EL (cell line): ENCODE data around the gene PLPP2.

ENCODE experiments used
- DNase-seq: peaks from one replicate; pipeline ENCODE4 v3.0.0-alpha.2; 2016

Gene PLPP2

DNA sequence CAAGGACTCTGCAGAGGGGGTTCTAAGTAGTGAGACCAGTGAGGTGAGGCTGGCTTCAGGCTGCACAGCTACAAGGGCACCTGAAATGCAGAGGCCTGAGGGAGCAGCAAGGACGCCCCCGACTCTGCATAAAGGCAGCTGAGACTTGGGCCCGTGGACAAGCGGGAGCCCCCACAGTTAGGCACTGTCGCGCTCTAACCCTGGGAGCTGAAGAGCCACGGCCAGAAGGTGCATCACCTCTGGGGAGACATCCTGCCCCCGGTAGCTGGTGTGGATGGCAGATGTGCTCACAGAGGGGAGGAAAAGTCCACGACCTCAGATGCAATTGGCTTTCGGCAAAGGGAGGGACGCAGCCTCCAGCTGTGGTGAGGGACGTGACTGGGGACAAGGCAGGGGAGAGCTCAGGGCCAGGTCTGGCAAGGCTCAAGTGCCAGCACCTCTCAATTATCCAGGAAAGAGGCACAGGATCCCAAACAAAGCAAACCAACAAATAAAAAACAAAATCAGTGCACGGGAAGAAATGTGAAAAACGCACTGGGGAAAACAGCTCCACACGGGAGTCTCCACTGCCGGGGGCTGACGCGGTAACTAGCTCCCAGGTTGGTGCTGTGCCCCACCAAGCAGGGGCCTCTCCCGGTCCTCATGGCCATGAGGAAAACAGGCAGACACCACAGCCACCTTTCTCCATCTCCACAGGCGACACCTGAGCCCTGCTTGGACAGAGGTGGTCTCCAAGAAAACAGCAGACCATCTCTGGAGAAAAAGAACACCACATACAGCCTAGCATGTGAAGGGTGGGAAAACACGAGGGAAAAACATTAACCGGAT is 23.0 kb upstream of the PLPP2 start:
- no peak for DNase-seq

- no peak for DNase-seq
Observed at GRCh38 chr19:313169-313987, 22.2 kb upstream of the PLPP2 start.

GRCh38 chr19:311813-312261 is 20.6 kb upstream of the PLPP2 start:
- DNase-seq, result no peak

DNA sequence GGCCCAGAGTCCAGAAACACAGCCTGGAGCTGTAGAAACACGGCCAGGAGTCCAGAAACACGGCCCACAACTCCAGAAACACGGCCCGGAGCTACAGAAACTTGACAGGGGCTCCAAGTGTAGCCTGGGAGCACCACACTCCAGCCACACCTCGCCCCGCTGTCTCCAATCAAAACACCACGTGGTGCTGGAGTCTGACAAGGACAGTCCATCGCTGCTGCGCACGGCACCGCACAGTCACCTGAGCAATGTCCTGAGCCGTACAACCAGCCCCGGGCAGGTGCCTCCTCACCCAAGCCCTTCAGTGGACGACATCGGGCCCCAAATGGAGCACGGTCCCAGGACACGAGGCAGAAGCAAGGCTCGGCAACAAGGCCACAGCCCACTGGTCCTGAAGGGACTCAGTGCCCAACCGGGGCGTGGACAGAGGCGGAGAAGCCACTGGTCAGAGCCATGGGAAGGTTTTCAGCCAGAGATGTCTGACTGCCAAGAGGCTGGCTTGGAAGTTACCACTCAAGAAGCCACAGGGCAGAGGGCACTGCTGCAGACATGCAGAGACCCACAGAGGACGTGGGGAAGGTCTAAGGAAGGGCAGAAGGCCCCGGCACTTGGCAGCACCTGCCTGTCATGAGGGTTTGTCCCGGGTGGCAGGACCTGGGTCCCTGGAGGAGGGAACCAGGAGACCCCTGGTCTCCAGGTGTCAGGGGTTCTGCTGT is 19.7 kb upstream of the PLPP2 start:
- no peak for DNase-seq

DNA sequence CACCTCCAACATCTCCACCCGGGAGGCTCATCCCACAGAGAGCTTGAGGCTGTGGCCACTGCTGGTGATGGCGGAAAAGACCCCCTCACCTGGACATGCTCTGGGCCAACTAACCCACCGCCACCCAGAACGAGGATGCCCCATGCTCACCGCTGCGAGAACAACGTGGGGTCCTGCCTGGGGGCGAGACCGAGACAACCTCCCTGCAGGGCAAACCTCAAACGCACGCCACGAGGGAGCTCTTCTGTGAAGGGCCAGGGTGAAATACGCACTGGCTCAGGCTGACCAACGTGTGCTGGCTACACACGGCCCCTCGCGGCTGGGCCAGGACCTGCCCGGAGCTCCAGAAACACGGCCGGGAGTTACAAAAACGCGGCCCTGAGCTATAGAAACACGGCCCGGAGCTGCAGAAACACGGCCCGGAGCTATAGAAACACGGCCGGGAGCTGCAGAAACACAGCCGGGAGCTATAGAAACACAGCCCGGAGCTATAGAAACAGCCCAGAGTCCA is 19.0 kb upstream of the PLPP2 start:
- no peak for DNase-seq

GRCh38 chr19:309206-309565 is 18.0 kb upstream of the PLPP2 start:
- DNase-seq, result no peak

- DNase-seq, result no peak
Observed at GRCh38 chr19:308471-309205, 17.4 kb upstream of the PLPP2 start.

- DNase-seq, result no peak
Observed at GRCh38 chr19:307793-308420, 16.7 kb upstream of the PLPP2 start.

DNA sequence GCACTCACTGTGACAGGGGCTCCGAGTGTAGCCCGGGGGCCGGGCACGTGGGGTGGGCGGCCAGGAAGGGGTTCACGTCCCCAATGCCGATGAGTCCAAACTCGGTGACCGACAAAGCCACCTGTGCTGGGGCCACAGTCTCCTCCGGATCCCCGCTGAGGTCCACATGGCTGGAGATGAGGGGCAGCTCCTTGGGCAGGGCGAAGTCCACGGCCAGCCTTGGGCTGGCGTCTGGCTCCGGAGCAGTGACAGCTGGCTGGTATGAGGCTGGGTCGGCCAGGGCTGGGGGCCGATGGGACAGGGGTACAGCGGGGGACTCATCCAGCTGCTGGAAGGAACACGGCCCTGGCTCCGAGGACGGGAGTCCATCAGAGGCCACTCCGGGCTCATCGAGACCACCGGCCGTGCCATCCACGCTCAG is 15.9 kb upstream of the PLPP2 start:
- DNase-seq, result no peak

- DNase-seq, result no peak
Observed at GRCh38 chr19:306151-306900, 15.1 kb upstream of the PLPP2 start.

GRCh38 chr19:305240-306150 is 14.3 kb upstream of the PLPP2 start:
- DNase-seq, result no peak

DNA sequence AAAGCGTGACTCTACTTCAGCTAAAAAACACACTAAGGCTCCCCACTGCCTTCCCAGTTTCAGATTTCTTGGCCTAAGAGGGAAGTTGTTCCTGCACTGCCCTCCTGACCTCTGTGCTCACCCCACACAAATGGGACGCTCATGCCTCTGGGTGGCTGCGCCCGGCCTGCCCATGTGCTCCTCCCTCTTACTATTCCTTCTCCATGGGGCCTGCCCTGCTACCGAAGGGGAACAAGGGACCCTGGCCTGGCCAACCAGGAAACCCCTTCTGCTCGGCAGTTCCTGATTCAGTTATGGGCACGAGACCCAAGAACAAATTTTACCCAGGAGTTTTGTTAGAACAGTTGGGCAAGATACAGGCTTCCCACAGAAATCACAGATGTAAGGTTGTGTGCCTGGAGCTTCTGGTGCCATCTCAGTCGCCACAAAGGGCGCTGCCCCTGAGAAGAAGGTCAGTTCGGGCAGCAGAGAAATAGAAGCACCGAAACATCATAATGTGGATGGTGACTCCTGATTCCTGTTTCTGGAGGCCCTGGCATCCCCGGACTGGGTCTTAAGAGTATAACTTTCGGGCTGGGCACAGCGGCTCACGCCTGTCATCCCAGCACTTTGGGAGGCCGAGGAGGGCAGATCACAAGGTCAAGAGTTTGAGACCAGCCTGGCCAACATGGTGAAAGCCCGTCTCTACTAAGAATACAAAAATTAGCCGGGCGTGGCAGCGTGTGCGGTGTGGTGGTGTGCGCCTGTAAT is 5.4 kb upstream of the PLPP2 start:
- DNase-seq, result no peak

GRCh38 chr19:295687-296370 is 4.6 kb upstream of the PLPP2 start:
- no peak for DNase-seq

DNA sequence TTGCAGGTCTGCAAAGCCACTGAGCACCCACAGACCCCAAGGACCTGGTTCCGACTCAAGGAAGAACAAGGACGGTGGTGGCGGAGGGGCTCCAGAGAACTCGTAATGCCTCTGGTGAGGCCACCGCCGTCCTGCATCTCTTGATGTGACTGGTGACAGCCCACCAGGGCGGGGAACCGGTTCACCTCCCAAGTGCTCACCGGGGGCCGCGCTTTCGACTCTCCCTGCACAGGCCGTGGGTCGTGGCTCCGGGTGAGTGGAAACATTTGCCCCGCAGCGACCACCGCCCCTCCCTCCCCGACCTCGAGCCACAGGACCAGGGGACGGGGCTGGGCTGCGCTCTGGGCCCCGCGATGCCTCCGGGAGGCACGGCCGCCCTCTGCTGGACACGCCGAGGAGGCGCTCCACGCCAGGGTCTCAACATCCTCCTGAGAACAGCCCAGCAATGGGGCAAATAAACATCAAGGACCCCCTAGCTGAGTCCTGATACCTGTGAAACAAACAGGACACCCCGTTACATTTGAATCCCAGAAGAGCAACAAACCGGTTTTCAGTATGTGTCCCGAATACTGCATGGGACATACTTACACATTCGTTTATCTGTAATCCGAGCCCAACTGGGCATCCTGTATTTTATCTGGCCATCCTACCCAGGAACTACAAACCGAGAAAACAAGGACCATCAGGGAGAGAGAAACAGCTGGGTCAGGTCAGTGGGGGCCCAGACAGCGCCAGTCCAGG is 3.9 kb upstream of the PLPP2 start:
- DNase-seq, result no peak

DNA sequence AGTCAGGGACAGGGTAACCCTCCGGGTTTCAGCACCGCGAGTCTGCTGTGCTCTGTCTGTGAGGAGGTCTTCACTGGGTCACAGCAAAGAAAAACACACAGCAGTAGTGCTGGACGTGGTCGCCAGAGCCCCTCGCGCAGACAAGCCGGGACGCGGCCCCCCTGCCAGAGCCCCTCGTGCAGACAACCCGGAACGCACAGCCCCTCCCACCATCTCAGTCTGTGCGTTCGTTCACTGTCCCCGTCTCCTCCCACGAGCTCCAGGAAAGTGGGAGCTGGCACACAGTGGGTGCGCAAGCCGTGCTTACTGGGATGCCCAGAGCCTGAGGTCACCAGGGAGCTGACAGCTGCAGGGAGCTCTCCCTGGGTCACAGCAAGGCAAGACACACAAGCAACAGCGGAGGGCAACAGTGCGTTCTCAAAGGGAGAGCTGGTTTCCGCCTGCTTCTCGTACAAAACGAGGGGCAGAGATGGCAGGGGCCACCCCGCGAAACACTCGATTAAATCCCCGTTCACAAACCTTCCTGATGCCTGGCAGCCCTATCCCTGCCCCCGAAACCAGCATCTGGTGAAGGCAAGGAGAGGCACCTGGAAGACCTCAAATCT is 3.2 kb upstream of the PLPP2 start:
- peak; percentile 34 for DNase-seq

GRCh38 chr19:293436-294110 is 2.4 kb upstream of the PLPP2 start:
- no peak for DNase-seq

- DNase-seq, result no peak
Observed at GRCh38 chr19:292951-293350, 1.7 kb upstream of the PLPP2 start.
